GM19099 (cell line): ENCODE measurements around the gene LHFPL2.

Source experiments
- POLR2A ChIP-seq: IDR thresholded peaks from 3 replicates; pipeline ENCODE4 v1.6.1; 2011; ENCODE audit warnings: low read depth; ENCODE audit not compliant: insufficient read length; ENCODE audit errors: extremely low read depth

The LHFPL2 gene

DNA sequence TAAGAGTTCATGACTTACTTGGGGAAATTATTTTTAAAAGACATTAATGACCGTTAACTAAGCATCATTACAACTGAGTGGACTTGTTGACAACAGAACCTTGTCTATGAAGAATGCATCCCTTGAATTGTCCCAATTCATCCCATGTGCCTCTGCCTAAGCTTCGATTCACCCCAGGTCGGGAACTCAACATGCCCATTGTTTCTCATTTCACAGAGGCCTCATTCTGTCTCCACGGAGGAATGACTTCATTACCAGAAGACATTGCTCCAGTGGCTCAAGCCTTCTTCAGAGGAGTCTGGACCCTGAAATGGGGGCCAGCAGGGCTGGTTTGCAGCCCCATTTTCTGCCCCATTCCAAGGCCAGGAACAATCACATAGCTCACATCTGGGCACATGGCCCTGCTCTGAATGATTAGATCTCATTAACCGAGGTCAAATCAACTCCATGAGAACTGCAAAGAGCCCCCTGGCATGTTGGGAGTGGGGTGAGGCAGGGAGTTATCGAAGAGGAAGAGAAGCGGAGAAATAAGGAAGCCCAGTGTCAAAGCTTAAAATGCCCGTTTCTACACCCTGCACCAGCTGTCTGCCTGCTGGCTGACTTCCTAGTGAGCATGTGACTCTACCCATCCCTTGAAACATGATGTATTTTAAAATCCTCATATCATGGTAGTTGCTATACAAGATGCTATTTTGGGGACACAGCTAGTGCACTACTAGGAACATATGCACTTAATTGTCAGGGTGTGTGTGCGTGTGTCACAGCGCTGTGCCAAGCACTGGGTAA, 137.3 kb downstream of the LHFPL2 start:
- no peak for TF ChIP-seq POLR2A

DNA sequence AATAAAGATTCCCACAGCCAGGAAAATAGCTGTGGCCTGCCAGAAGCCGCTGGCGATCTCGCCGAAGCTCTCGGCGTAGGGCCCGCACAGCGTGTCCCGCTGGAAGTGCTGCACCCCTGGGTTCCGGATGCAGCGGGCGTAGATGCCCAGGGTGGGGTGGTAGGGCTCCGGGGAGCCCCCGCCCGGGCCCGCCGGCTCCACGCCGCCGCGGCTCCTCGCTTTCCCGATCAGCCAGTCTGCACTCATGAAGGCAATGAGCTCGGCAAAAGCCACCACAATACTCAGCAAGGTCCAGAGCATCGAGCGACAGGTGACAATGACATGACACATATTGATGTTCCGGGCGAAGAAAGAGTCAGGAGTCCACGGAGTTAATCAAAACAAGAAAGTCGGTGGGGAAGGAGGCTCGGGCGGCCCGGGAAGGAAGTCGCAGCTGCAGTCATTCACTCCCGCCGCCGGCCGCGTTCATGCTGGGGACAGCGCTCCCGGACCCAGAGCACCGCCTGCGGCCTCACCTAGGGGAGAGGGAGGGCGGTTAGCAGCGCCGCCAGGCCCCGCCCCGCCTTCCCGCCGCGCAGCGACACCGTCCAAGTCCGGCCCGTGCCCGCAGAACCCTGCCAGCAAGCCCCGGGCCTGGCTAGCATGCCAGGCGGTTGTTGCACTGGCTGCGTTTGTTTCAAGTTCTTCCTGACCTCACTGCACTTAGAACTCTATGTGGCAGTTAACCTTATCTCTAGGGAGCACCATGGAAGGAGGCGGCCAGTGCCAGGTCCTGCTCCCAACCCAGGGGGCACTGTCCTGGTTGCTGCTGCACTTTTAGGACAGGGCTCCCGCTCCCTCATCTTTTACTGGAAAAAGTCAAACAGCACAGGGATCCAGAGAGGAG, 138.4 kb downstream of the LHFPL2 start:
- no peak for TF ChIP-seq POLR2A

DNA sequence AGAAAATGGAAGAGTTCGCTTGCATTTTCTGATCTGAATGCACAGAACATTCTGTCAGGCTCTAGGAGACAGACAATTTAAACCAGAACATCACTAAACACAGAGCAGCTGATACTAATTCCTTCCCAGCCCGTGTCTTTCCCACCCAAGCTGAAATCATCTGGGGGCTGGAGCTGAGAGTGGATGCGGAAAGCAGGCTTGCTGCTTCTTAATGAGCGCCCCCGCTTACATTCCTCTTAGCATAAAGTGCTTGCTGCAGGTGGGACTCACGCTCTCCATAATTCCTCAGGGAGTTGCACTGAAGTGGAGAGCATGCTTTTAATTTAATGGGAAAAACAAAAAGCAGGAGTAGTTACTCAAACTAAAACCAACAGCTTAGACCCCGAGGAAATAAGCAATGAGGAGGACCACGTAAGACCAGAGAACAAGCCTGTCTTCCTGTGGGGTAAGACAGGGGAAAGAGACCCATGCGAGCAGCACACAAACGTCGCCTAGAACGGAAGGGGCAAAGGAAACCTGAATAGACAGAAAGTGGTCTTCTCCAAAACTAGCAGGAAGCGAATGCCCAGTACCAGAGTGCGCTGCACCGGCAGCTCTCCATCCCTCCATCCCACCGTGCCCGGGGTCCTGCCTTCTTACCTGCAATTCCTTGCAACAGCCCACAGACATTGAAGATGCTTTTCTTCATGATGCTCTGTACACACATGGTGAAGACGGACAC, 139.3 kb downstream of the LHFPL2 start:
- TF ChIP-seq POLR2A = no peak

DNA sequence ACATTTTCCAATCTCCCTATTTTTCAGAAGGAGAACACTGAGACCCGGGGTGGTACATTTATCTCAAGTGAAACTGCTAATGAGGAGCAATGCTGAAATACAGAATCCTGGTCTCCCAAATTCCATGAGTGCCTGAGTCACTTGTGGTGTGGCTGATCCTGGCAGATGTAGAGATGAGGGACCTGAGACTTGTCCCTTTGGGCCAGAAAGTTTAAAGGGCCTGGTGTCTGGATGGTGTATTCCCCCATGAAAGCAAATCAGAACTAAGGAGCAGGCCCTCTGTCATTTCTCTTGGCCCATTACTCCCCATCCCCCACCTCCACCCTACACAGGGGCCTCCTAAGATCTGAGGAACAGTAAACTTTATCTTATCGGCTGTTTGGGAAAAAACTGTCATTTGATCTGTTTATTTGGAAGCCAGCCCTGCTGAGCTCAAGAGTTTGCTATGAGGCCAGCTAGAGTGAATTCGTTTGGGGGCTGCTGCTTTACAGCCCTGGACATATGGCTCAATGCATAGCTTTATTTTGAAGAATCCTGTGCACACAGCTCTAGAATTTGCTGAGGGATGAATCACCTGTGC, 140.3 kb downstream of the LHFPL2 start:
- no peak for TF ChIP-seq POLR2A

DNA sequence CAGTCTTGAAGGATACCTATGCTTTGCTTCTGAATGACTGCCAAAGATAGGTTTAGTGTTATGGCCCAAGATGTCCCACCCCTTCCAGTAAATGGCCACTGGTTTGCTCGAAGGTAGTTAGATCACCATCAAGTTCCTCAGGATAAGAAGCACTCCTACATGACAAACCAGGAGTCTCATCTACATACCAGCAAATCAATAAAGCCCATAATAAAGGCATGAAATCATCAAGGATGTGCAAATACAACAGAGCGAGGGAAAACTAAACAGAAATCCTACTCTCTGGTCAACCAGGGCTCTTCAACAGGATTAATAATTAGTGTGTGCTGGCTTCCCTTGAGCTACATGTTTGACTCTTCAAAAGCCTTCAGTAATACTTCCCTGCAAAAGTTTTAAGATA, 141.0 kb downstream of the LHFPL2 start:
- TF ChIP-seq POLR2A = no peak

DNA sequence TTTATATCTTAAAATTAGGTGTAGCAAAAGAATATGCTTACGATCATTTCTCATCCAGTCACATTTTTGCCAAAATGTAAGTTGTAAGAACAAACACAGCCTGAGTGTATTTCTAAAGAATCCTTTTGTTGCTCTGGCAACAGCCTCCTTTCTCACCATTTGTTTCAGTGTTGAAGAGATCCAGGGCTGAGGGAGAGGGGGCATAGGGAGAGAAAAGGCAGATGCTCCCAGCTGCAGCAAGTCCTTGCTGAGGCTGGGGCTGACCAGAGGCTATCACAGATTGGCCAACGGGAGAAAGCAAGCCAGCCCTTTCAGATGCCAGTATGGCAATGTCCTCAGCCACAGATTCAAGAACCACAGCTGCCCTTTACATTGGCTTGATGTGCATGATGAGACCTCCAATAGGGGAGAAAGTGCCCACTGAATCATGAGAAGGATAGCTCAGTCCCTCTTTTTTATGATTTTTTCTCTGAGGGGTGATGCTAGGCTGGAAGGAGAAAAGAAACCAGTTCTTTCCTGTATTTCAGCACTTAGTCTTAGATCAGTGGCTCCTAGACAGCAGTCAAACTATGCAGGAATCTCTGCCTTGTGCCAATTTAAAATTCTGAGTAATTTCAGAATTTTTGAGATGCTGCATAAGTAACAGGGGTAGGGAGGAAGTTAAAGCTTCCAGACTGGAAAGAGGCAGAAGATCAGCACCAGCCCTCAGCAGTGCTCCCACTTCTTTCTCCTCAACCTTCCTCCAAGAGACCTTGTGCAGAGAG, 142.1 kb downstream of the LHFPL2 start:
- TF ChIP-seq POLR2A = no peak

DNA sequence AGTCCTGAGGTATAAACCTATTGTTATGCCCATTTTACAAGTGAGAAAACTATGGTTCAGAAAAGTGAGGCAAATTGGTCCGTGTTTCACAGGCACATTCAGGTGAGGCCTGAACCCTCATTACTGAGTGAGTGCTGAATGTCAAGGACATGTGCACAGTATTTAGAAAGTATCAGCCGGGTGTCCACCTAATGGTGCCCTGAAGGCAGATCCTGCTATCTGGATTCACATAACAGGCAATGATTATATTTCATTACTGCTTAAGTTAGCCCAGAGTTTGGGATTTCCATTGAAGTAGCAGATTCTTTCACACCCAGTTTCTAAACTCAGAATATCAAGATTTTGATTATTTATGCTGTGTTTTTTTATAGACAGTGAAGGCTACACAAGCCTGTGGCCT, 142.7 kb downstream of the LHFPL2 start:
- TF ChIP-seq POLR2A = no peak

DNA sequence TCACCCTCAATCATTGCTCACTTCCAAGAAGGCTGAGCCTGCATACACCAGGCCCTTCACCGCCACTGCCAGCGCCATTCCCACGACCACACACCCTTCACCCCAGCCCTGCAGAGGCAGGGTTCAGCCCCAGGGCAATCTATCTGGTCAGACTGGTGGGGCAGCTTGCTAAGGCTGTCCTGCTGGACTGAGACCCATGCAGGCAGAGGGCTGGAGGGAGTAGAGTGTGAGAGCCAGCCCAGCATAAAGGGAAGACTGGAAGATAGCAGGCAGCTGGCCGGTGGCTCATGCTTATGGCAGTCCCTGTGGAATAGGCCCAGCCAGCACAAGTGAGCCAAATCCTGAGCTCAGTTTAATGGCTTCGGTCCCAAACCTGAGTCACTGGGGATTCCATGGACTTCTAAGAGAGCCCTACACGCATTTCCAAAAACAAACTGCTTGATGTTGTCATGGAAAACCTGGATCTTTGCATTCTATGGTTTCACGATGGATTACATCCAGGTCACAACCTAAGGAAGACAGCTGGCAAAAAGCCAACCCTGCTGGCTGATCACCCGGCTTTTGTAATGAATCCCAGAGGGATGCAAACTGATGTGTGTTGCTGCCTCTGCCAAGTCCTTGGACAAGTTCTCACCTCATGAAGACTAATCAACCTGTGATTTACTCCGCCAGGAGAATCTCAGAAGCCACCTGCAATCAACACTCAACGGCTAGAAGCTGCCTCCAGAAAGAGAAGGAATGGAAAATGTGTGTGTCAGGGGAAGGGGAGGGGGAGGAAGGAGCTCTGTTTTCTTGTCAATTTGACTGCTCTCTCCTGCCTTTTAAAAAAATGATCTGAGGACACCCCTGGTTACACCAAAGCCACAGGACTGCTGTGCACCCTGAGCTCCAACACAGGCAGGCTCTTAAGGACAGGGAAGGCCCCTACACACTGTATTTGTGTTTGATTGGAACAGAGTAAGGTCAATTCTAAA, 143.6 kb downstream of the LHFPL2 start:
- no peak for TF ChIP-seq POLR2A

DNA sequence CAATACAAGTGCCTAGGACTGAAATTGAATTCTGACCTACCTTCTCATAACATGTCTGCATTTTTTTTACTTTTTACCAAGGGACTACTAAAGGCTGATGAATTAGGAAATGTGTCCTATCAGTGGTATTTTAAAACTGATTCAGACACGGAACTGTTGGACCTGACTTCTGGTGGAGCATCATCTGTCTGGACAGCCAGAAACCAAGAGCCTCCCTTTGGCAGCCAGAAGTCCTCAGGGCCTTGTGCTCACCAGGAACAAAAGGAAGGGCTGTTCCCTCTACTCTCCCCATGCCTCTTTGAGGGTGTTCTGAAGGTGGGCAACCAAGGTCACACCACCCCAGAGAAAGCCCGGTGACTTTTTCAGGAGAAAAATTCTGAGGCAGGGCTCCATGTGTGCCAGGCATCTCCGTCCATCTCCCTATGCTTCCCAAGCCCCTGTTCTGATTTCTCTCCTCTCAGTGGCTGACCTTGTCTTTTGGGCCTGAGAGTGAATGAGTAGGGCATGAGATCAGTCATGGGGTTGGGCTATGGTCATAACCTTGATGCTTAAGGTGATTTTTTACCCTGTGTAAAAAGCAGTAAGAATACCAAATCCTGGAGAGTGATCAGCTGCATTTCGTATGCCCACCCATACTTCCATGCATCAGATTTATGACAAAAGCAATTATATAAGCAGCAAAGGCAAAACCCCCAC, 144.5 kb downstream of the LHFPL2 start:
- TF ChIP-seq POLR2A = no peak

DNA sequence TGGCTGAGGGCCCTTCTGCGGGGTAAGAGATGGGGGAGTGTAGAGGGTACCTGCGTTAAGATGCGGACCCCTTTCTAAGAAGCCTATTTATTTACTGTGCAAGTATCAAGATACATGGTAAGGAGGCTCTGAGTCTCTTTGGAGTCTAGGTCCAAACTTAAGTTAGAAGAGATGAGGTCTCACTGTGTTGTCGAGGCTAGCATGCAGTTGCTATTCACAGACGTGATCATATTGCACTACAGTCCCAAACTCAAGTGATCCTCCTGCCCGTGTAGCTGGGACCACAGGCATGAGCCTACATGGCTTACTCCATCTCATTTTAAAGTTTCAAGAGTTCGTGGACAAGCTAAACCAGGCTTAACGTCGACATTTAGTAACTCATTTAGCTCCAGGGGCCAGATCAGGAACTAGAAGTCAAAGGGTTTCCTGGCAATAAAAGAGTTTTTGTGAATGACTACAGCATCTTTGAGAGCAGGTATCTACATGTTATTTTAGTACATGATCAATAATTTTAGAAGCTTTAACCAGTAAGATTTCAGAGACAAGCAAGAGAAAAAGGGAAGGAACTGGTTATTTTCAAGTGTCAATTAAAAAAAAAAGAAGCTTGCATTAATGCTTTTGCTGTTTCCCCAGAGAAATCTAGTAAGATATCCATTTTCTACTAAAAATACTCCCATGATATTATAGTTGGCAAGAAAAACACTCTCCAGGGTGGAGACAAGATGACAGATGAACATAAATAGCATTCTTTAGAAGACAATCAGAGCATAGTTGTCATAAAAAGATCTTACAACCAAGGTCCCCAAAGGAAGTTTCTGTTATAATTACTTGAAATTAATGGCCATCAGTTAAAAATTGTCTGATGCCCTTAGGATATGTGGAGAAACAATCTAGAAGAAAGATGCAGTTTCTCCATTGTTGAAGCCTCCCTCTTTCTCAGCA, 146.9 kb downstream of the LHFPL2 start:
- no peak for TF ChIP-seq POLR2A

DNA sequence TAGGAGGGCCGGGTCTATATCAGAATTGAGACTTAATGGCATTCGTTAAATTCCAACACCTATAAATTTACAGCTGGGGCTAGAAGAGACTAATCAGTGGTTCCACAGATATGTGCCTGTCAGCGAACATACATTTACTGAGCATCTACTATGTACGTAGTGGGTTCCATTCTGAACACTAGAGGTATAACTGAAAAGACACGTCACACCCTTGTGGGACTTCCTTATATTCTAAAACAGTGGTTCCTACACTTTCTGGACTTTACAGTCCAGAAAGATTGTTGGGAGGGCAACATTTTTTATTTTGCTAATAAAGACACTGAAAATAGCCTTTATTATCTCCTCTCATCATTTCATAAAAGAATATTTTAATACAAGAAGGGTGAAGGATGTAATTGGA, 147.7 kb downstream of the LHFPL2 start:
- no peak for TF ChIP-seq POLR2A

DNA sequence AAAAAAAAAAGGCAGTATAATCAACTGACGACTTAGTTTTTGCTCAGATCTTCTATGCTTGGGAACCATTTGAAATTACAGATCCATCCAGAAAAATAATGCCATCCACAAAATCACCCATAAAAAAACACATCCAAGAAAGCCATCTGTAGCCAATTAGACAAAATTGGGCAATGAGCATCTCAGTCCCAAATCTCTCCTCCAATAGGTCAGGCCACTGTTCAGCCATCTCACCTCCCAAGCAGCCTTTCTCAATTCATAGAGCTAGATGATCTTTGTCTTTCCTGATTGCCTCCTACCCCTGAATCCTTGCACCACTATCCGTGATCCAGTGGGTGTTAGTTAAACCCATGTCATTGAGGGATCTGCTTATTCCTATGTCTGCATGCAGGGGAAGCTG, 148.5 kb downstream of the LHFPL2 start:
- no peak for TF ChIP-seq POLR2A
